B cell (primary cell): Measurements from ENCODE around the gene LIPC. TPM values are rescaled to one million over a fixed set of nuclear protein-coding genes. Genes with fewer than 3 reads are reported as not detected.

Source experiments
- ATAC-seq: fragments of 200-7000 bp; cut with Tn5 transposase; one replicate; pipeline ENCODE4 v1.10.0; 2021; ENCODE audit warnings: low read depth, mild to moderate bottlenecking, moderate number of reproducible peaks, moderate library complexity
- CTCF ChIA-PET: fragments of 350-600 bp; sonication (Branson Sonifier 250); formaldehyde crosslinking; loops from one replicate; lab custom pipeline; 2021; ENCODE audit warnings: antibody characterized with exemption, inconsistent platforms; lab: Charles Lee
- POLR2A ChIA-PET: fragments of 350-600 bp; sonication (Branson Sonifier 250); formaldehyde crosslinking; loops from one replicate; lab custom pipeline; 2021; ENCODE audit warnings: antibody characterized with exemption; lab: Charles Lee
- DNase-seq: peaks from one replicate; pipeline ENCODE4 v3.0.0; 2013
- H2AFZ ChIP-seq: 2 replicates; pipeline ENCODE4 v1.6.1; 2012; ENCODE audit warnings: mild to moderate bottlenecking, low read depth, low read length; ENCODE audit not compliant: insufficient read depth, poor library complexity, severe bottlenecking
- H3K27ac ChIP-seq, 2 donors: 1 replicate in 1 of 2; 2 replicates in 1 of 2; pipeline ENCODE4 v1.5.1; 2012 to 2013; ENCODE audit warnings: low read length in 2 of 2, mild to moderate bottlenecking in 2 of 2, moderate library complexity in 1 of 2
- H3K27me3 ChIP-seq, 4 experiments: fragments of 200-600 bp in 1 of 4; sonication (generic) in 1 of 4; replicated peaks in 1 of 4; 1 replicate in 2 of 4; 2 replicates in 2 of 4; pipeline versions ENCODE4 v1.6.1 to v1.7.0; 2013 to 2016; ENCODE audit warnings: low read length in 3 of 4, mild to moderate bottlenecking in 2 of 4, mixed read lengths in 1 of 4, moderate library complexity in 1 of 4; ENCODE audit not compliant: insufficient read depth in 4 of 4, control insufficient read depth in 3 of 4; ENCODE audit errors: control extremely low read depth in 1 of 4
- H3K36me3 ChIP-seq, 2 experiments: replicated peaks in 1 of 2; 1 replicate in 1 of 2; 2 replicates in 1 of 2; pipeline versions ENCODE4 v1.6.1 to v1.7.1; 2013; ENCODE audit warnings: low read length in 1 of 2; ENCODE audit not compliant: insufficient read depth in 2 of 2, control insufficient read depth in 1 of 2; ENCODE audit errors: control extremely low read depth in 1 of 2, extremely low read depth in 1 of 2
- H3K4me1 ChIP-seq, 2 donors: fragments of 200-600 bp in 1 of 2; sonication (generic) in 1 of 2; 1 replicate in 1 of 2; 2 replicates in 1 of 2; pipeline versions ENCODE4 v1.5.1 to v1.6.1; 2013 to 2017; ENCODE audit warnings: low read length in 2 of 2; ENCODE audit not compliant: control insufficient read depth in 2 of 2, insufficient read depth in 2 of 2
- H3K4me2 ChIP-seq: replicated peaks from 2 replicates; pipeline ENCODE3; 2012; ENCODE audit warnings: mild to moderate bottlenecking, low read depth, low read length; ENCODE audit not compliant: poor library complexity, severe bottlenecking
- H3K4me3 ChIP-seq, 5 experiments: fragments of 200-600 bp in 1 of 5; sonication (generic) in 1 of 5; 1 replicate in 3 of 5; 2 replicates in 2 of 5; pipeline versions ENCODE4 v1.5.1 to v1.7.0; 2011 to 2016; ENCODE audit warnings: low read length in 4 of 5, mild to moderate bottlenecking in 4 of 5, low read depth in 2 of 5, control low read depth in 1 of 5, moderate library complexity in 1 of 5; ENCODE audit not compliant: insufficient read depth in 1 of 5; ENCODE audit errors: control extremely low read depth in 1 of 5, extremely low read depth in 1 of 5
- H3K79me2 ChIP-seq: fragments of 200-600 bp; sonication (generic); one replicate; pipeline ENCODE4 v1.6.0; 2016; ENCODE audit warnings: low read length; ENCODE audit not compliant: control insufficient read depth, insufficient read depth
- H3K9ac ChIP-seq: fragments of 200-600 bp; sonication (generic); 2 replicates; pipeline ENCODE4 v1.6.1; 2017; ENCODE audit warnings: mild to moderate bottlenecking, low read length, moderate library complexity
- H3K9me3 ChIP-seq, 3 donors: one replicate each; pipeline versions ENCODE4 v1.6.1 to v1.7.1; 2013; ENCODE audit warnings: low read length in 2 of 3; ENCODE audit not compliant: control insufficient read depth in 2 of 3, insufficient read depth in 1 of 3; ENCODE audit errors: control extremely low read depth in 1 of 3
- H4K20me1 ChIP-seq: 2 replicates; pipeline ENCODE4 v1.6.0; 2012; ENCODE audit warnings: mild to moderate bottlenecking, low read length; ENCODE audit not compliant: insufficient read depth, control insufficient read depth, poor library complexity, severe bottlenecking
- H3K27ac Mint-ChIP-seq: one replicate; pipeline ENCODE4 v1.8.0; 2021; ENCODE audit warnings: mixed read lengths
- H3K27me3 Mint-ChIP-seq: one replicate; pipeline ENCODE4 v1.8.0; 2021; ENCODE audit warnings: mixed read lengths
- H3K4me1 Mint-ChIP-seq: one replicate; pipeline ENCODE4 v1.8.0; 2021; ENCODE audit warnings: mixed read lengths
- H3K4me3 Mint-ChIP-seq: one replicate; pipeline ENCODE4 v1.8.0; 2021; ENCODE audit warnings: mixed read lengths
- H3K9me3 Mint-ChIP-seq: one replicate; pipeline ENCODE4 v1.8.0; 2022; ENCODE audit warnings: mixed read lengths; ENCODE audit not compliant: insufficient read depth
- CTCF ChIP-seq: fragments of 200-600 bp; IDR thresholded peaks from one replicate; pipeline ENCODE4 v1.8.0; 2022; ENCODE audit warnings: antibody characterized with exemption, mild to moderate bottlenecking
- EZH2 ChIP-seq: IDR thresholded peaks from 2 replicates; pipeline ENCODE4 v1.6.1; 2012; ENCODE audit warnings: borderline replicate concordance, low read depth, mild to moderate bottlenecking, moderate library complexity, low read length; ENCODE audit not compliant: insufficient read depth, poor library complexity, severe bottlenecking
- WGBS: methylation state at CpG from one replicate; pipeline ENCODE4 v1.1.5; 2013; ENCODE audit warnings: missing lambda C conversion rate; ENCODE audit not compliant: insufficient coverage; 5-methylcytosine and 5-hydroxymethylcytosine counted together
- intact Hi-C: fragments of 100-400 bp; cut with micrococcal nuclease; formaldehyde crosslinking; loops from one replicate; pipeline ENCODE4 v1.10.0; 2022
- polyA plus RNA-seq: library from polyadenylated mRNA; depleted of rRNA; stranded (reverse); fragments of >200 nt; gene quantifications from 2 replicates; pipeline ENCODE4 v1.2.3, GENCODE V29; 2012
- total RNA-seq, 2 donors: library from RNA; stranded (reverse); fragments of 120-200 nt in 1 of 2; gene quantifications; 1 replicate in 1 of 2; 2 replicates in 1 of 2; pipeline versions ENCODE4 v1.2.3 to v1.2.4, GENCODE V29; 2013 to 2022

LIPC gene
- total and polyA plus RNA-seq, 2 donors (not counting 1 experiment from before 2014, with no cell fraction given) = not detected

- 74% methylated on average over 6 of the region's 7 CpGs for WGBS
- Histone ChIP-seq H3K79me2 (no peaks in the 10 kb centered on the region), H3K27ac (no peak overlapping the region), H3K36me3 (no peaks in the 10 kb centered on the region), H2AFZ (no peak overlapping the region), H3K9me3 (no peaks in the 10 kb centered on the region), H3K9ac (no peak overlapping the region), H3K4me1 (peaks cover 3 to 4% of the 10 kb centered on the region in 2 donors), H3K4me3 (no peak overlapping the region), H4K20me1 (no peaks in the 10 kb centered on the region), H3K4me2 (no peak overlapping the region), H3K27me3 (peaks cover 0 to 5% (median 2%) of the 10 kb centered on the region in 4 experiments)
- peaks cover 6% of the 10 kb centered on the region for H3K4me1 Mint-ChIP-seq
- ChIA-PET POLR2A (no interaction called here), CTCF (no interaction called here)
- ATAC-seq (no peak), DNase-seq (no peak)
- no peaks in the 10 kb centered on the region for H3K9me3 Mint-ChIP-seq
- TF ChIP-seq EZH2 (no peak), CTCF (no peak)
- intact Hi-C loops = no loop called here
- H3K4me3 Mint-ChIP-seq = no peak overlapping the region
- H3K27me3 Mint-ChIP-seq = peaks cover 16% of the 10 kb centered on the region
- no peak overlapping the region for H3K27ac Mint-ChIP-seq
Measured at GRCh38 chr15:58475573-58476524, 44.1 kb downstream of the LIPC start.
